GM18861 (cell line): ENCODE results near the gene SIGLEC10.

ENCODE experiments used
- ATAC-seq: cut with Tn5 transposase; IDR thresholded peaks from one replicate; pipeline ENCODE4 v1.9.1; 2021; ENCODE audit not compliant: unreplicated experiment

The SIGLEC10 gene

DNA sequence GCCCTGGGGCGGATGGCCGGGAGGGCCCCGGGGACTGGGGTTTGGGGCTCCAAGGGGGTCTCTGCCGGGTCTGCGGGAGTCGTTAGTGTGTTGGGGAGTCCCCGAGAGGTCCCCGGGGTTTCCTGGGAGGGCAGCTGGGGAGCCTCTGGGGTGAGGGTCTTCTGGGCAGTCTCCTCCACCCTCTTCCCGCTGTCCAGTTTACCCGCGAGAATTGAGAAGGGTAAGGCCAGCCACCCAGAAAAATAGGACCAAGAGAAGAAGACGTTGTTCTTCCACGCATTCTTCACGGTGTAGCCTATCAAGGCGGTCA, 50.2 kb downstream of the SIGLEC10 start:
- no peak for ATAC-seq

DNA sequence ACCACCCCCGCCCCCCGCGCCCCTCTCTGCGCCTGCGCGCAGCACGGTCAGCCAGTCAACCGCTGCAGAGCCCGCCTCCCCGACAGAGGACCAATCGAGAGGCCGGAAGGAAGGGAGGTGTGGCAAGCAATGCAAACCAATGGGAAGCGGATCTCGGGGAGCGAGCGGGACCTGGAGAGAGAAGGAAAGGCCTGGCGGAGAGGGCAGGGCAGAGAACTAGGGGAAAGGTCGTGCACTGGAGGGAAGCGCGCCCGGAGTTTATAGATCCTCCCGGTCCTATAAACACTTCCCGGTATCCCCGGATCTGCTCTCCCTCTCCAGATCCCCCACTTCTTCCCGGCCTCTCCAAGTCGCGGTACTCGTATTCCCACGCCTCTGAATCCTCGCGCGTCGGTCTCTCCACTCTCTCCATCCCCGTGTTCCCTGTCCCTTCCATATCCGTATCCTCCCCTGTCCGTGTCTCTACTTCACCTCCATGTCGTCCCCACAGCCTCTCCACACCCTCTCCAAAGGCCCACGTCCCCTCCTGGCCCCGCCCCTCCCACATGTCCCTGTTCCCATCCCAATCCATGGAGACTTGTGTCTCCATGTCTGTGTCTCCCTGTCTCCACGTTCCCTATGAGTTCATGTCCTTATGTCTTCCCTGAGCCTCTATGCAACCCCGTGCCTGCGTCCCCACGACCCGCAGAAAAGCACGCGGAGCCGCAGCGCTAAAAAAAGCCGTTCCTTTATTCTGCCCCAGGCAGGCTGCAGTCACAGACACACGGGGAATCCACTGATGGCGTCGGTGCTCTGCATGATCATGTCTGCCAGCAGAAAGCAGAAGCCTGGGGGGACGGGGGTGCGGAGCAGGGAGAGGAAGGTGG, 50.8 kb downstream of the SIGLEC10 start:
- peak; percentile 41 for ATAC-seq

DNA sequence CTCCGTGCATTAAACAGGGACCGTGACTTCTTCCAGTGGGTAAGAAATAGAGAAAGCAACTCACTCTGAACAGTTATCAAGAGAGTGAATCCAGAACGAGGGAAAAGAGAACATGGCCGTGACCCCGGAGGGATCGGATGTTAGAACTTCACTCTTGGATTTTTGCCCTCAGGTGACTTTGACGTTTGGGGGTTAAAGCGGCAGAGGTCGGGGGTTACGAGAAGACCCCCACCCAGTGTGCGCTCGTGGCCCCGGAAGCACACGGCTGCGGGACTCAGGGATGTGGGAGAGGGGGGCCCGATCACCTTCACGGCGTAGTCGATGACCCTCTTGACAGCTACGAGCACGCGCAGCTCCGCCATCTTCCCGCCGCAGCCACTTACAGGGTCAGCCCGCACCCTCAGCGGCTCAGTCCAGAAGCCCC, 51.5 kb downstream of the SIGLEC10 start, which contains the start of gene ETFB:
Gene ETFB (minus strand): TSS at position 424 of the 424 bp plus-strand sequence. CDS start 62 bp downstream, at position 362.
- ATAC-seq: no peak

DNA sequence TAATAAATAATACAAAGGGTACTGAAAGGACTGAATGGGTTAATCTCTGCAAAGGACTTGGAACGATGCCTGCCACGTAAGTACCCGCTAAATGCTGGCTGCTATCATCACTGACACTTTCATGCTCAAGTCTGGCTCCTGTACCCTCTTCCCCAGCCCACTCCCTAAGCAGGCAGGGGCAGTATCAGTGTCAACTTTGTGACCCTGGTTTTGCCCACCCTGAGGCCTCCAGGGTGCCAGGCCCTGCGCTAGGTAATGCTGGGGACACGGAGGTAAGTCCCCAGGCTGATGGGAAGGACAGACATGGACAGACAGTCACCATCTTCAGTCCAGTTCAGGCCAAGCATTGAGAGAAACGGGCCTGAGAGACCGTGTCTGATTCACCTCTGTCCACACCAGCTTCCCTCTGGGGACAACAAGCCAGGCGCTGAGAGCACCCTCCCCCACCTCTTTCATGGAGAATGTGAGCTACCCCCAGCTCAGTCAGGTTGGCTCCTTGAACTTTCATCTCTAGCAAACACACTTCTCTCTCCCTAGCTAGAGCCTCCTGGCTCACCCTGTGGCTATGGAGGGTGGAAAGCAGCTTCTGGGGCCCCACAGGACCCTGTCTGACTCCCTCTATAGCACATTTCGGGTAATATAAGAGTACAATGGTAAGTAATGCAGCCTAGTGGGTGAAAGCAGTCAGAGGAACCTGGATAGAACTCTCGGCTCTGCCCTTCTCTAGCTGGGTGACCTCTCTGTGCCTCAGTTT, 52.1 kb downstream of the SIGLEC10 start:
- no peak for ATAC-seq

DNA sequence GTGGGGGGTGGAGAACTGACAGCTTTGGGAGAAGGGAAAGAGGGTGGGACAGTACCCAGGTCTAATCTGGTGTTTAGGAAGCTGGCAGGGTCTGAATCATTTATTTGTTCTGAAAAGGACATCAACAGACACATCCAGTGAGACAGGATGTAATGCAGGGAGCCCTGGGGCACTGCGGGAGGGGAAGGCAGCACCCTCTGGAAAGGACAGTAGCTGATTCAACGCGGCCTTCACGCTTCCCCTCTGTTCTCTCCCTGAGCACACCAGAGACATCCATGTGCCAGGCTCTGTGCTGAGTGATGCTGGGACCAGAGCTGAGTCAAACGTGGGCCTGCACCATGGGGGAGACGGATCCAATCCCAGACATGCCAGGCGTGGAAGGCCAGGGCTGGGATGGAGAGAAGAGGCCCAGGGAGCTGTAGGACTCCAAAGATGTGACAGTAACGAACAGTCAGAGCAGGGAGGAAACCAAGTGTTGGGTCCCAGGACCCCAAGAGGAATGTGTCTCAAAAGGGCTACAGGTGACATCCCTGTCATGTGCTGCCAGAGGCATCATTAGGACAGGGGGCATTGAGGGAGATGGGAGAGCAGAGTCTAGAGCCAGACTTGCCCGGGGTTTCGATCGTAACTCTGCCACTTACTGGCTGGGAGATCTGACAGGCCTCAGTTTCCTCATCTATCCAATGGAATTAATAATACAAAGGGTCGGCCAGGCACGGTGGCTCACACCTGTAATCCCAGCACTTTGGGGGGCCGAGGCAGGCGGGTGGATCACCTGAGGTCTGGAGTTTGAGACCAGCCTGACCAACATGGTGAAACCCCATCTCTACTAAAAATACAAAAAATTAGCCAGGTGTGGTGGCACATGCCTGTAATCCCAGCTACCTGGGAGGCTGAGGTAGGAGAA, 53.0 kb downstream of the SIGLEC10 start:
- no peak for ATAC-seq

DNA sequence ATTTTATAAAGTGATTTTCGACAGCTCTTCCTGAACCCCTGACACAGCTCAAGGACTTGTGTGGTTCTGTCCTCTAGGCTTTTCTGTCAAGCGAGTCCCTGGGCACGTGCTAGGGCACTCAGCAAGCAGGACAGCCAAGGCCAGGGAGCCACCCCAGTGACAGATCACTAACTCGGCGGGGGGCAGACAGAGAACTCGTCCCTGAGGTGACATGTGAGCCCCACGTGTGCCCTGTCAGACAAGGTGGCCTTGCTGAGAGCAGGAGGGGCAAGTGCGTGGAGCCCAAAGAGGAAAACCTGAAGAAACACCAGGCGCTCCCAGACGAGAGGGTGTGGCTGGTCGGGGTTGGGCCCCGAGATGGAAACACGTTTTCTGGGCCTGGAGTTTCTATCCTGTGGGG, 56.2 kb downstream of the SIGLEC10 start:
- no peak for ATAC-seq
